ENCODE data around the gene RAB38.

RAB38 gene

GRCh38 chr11:88105951-88106350, 69.3 kb downstream of the RAB38 start:
- no peak overlapping the region for H3K4me3 ChIP-seq
- TF ChIP-seq CTCF (IDR thresholded peaks at IDR 0.05) = no peak
- no peak overlapping the region for H3K27ac ChIP-seq
- no peak for DNase-seq (ENCODE audit: low spot score)

- DNase-seq (ENCODE audit: low spot score) = no peak
- no peak for TF ChIP-seq CTCF (IDR thresholded peaks at IDR 0.05)
- H3K4me3 ChIP-seq = no peak overlapping the region
- no peak overlapping the region for H3K27ac ChIP-seq
Measured at GRCh38 chr11:88105526-88105925, 69.7 kb downstream of the RAB38 start.

GRCh38 chr11:88104408-88104807, 70.8 kb downstream of the RAB38 start:
- Histone ChIP-seq H3K27ac (no peak overlapping the region), H3K4me3 (no peak overlapping the region)
- TF ChIP-seq CTCF (IDR thresholded peaks at IDR 0.05) = no peak
- no peak for DNase-seq (ENCODE audit: low spot score)

GRCh38 chr11:88103337-88104206, 71.7 kb downstream of the RAB38 start:
- Histone ChIP-seq H3K4me3 (no peak overlapping the region), H3K27ac (no peak overlapping the region)
- no peak for DNase-seq (ENCODE audit: low spot score)
- TF ChIP-seq CTCF (IDR thresholded peaks at IDR 0.05) = no peak

- Histone ChIP-seq H3K27ac (no peak overlapping the region), H3K4me3 (no peak overlapping the region)
- DNase-seq (ENCODE audit: low spot score) = no peak
- TF ChIP-seq CTCF (IDR thresholded peaks at IDR 0.05) = no peak
Measured at GRCh38 chr11:88102598-88102934, 72.7 kb downstream of the RAB38 start.

- no peak overlapping the region for H3K4me3 ChIP-seq
- H3K27ac ChIP-seq = no peak overlapping the region
- DNase-seq (ENCODE audit: low spot score) = no peak
- TF ChIP-seq CTCF (IDR thresholded peaks at IDR 0.05) = no peak
Measured at GRCh38 chr11:88101881-88102597, 73.2 kb downstream of the RAB38 start.

- H3K4me3 ChIP-seq = no peak overlapping the region
- DNase-seq (ENCODE audit: low spot score) = no peak
- no peak for TF ChIP-seq CTCF (IDR thresholded peaks at IDR 0.05)
- no peak overlapping the region for H3K27ac ChIP-seq
Measured at GRCh38 chr11:88100151-88100550, 75.1 kb downstream of the RAB38 start.

All from coronary artery (tissue), 2 donors.